ENCODE results near the gene SERPINC1. TPM values are rescaled to one million over a fixed set of nuclear protein-coding genes. Genes with fewer than 3 reads are reported as not detected.
"Not testable (repeated sequence)": the region's sequence is repeated elsewhere in the genome, so short reads cannot be mapped to it uniquely, and the experiment has no call there.

The SERPINC1 gene
- total RNA-seq, 2 experiments from 2014 or later, result 0.23 TPM; not detected in 1

DNA sequence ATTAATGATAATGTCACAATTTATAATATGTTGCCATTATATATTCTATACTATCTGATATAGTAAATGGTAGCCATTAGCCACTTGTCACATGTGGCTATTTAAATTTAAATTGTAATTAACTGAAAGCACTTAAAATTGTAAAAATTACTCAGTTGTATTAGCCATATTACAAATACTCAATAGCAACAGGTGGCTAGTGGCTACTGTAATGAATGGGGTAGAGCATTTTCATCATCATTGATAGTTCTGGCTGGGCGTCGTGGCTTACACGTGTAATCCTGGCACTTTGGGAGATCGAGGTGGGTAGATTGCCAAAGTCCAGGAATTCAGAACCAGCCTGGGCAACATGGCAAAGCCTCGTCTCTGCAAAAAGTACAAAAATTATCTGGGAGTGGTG, 32.4 kb downstream of the SERPINC1 start:
- Mint-ChIP-seq H3K36me3 (ENCODE audit: low read depth) (peaks cover 29% of the 10 kb centered on the region), H3K27me3 (no peaks in the 10 kb centered on the region), H3K4me3 (no peak overlapping the region), H3K4me1 (peaks cover 4% of the 10 kb centered on the region), H3K9me3 (no peaks in the 10 kb centered on the region), H3K27ac (no peak overlapping the region)
- no peak for DNase-seq
- CTCF ChIA-PET, result no interaction called here
- POLR2A ChIA-PET, result interaction anchor here (1.0 kb wide), 1 partner anchor 17 kb away, joined by 3 read pairs; the partner anchor contains the start of genes GAS5 and ZBTB37

DNA sequence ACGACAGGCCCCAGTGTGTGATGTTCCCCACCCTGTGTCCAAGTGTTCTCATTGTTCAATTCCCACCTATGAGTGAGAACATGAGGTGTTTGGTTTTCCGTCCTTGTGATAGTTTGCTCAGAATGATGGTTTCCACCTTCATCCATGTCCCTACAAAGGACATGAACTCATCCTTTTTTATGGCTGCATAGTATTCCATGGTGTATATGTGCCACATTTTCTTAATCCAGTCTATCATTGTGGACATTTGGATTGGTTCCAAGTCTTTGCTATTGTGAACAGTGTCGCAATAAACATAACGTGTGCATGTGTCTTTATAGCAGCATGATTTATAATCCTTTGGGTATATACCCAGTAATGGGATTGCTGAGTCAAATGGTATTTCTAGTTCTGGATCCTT, 36.0 kb downstream of the SERPINC1 start:
- H3K4me1 Mint-ChIP-seq, H3K9me3 Mint-ChIP-seq, DNase-seq, CTCF ChIA-PET, H3K27me3 Mint-ChIP-seq, H3K27ac Mint-ChIP-seq, POLR2A ChIA-PET, H3K4me3 Mint-ChIP-seq: not testable (repeated sequence)
- H3K36me3 Mint-ChIP-seq (ENCODE audit: low read depth), result peaks cover 25% of the 10 kb centered on the region

DNA sequence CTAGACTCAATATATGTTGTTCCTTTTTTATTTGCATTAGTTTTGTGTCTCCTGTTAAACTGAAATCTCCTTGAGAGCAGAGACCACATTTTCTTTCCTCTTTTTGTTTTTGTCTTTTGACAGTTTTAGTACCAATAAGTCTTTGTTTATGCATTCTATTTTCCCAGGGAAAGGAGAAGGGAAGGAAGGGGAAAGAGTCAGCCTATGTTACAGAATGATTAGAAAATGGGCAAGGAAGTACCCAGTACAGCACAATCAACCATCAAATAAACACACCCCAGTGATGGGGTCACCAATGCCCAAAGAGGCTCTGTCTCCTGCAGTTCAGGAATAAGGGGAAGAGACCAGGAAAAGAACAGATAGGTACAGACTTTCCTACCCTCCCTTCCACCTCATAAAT, 38.9 kb downstream of the SERPINC1 start:
- no peak overlapping the region for H3K27ac Mint-ChIP-seq
- no peaks in the 10 kb centered on the region for H3K27me3 Mint-ChIP-seq
- no peaks in the 10 kb centered on the region for H3K9me3 Mint-ChIP-seq
- no peak overlapping the region for H3K4me3 Mint-ChIP-seq
- POLR2A ChIA-PET, result no interaction called here
- CTCF ChIA-PET, result no interaction called here
- peaks cover 3% of the 10 kb centered on the region for H3K4me1 Mint-ChIP-seq
- DNase-seq, result no peak
- H3K36me3 Mint-ChIP-seq (ENCODE audit: low read depth), result peaks cover 32% of the 10 kb centered on the region

DNA sequence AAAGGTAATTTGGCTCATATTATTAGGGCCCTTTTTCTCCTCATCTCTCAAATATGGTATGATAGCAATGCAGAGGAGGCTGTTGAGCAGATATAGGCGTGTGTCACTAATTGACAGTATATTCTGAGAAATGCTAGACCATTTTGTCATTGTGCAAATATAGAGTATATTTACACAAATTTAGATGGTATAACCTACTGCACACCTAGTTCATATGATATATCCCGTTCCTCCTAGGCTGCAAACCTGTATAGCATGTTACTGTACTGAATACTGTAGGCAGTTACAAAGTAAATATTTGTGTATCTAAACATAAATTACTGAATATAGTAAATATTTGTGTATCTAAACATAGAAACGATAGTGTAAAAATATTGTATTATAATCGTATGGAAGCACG, 40.4 kb downstream of the SERPINC1 start:
- no peak for DNase-seq
- ChIA-PET POLR2A (interaction anchor here (1.2 to 1.3 kb wide), 2 partner anchors 12 to 23 kb away, joined by 3 to 4 read pairs; no protein-coding TSS in a partner anchor), CTCF (interaction anchor here (0.6 to 0.9 kb wide), 2 partner anchors 119 to 128 kb away, joined by 3 to 4 read pairs; no protein-coding TSS in a partner anchor)
- H3K4me1 Mint-ChIP-seq, result peaks cover 11% of the 10 kb centered on the region
- H3K9me3 Mint-ChIP-seq, result no peaks in the 10 kb centered on the region
- no peaks in the 10 kb centered on the region for H3K27me3 Mint-ChIP-seq
- H3K36me3 Mint-ChIP-seq (ENCODE audit: low read depth), result peaks cover 36% of the 10 kb centered on the region
- no peak overlapping the region for H3K4me3 Mint-ChIP-seq
- no peak overlapping the region for H3K27ac Mint-ChIP-seq

- Mint-ChIP-seq H3K36me3 (ENCODE audit: low read depth) (peaks cover 47% of the 10 kb centered on the region), H3K9me3 (no peaks in the 10 kb centered on the region), H3K27ac (peak overlapping the region; percentile 97), H3K4me3 (peak overlapping the region; percentile 92), H3K27me3 (no peaks in the 10 kb centered on the region), H3K4me1 (peaks cover 44% of the 10 kb centered on the region)
- no peak for DNase-seq
- POLR2A ChIA-PET, result interaction anchor here (1.9 to 4.7 kb wide), 5 partner anchors 9 to 394 kb away, joined by 6 to 43 read pairs (median 18); partner anchors contain the start of genes KLHL20, PRDX6, RABGAP1L and RC3H1
- CTCF ChIA-PET, result interaction anchor here (1.1 kb wide), 1 partner anchor 442 kb away, joined by 3 read pairs; no protein-coding TSS in a partner anchor
Observed at GRCh38 chr1:173871500-173871899, 45.6 kb downstream of the SERPINC1 start.

GRCh38 chr1:173871091-173871490, 46.0 kb downstream of the SERPINC1 start:
- ChIA-PET POLR2A (interaction anchor here (1.4 to 6.1 kb wide), 8 partner anchors 9 to 394 kb away, joined by 3 to 139 read pairs (median 19); partner anchors contain the start of genes CENPL, DARS2, KLHL20 and PRDX6), CTCF (interaction anchor here (1.0 to 1.1 kb wide), 2 partner anchors 47 to 441 kb away, joined by 3 read pairs; partner anchors contain the start of gene DARS2)
- no peak for DNase-seq
- H3K36me3 Mint-ChIP-seq (ENCODE audit: low read depth), result peaks cover 50% of the 10 kb centered on the region
- H3K4me3 Mint-ChIP-seq, result peak overlapping the region; percentile 92
- peaks cover 48% of the 10 kb centered on the region for H3K4me1 Mint-ChIP-seq
- no peaks in the 10 kb centered on the region for H3K27me3 Mint-ChIP-seq
- H3K9me3 Mint-ChIP-seq, result no peaks in the 10 kb centered on the region
- H3K27ac Mint-ChIP-seq, result peak overlapping the region; percentile 97

- Mint-ChIP-seq H3K4me1 (peaks cover 54% of the 10 kb centered on the region), H3K9me3 (no peaks in the 10 kb centered on the region), H3K36me3 (ENCODE audit: low read depth) (peaks cover 50% of the 10 kb centered on the region), H3K4me3 (peak overlapping the region; percentile 92), H3K27ac (peak overlapping the region; percentile 97), H3K27me3 (no peaks in the 10 kb centered on the region)
- DNase-seq, result peak; percentile 70
- ChIA-PET POLR2A (interaction anchor here (0.8 to 6.1 kb wide), 19 partner anchors 8 to 1338 kb away, joined by 3 to 139 read pairs (median 5); partner anchors contain the start of genes CACYBP, CENPL, DARS2 and KLHL20), CTCF (interaction anchor here (1.0 to 1.3 kb wide), 3 partner anchors 47 to 282 kb away, joined by 3 to 4 read pairs (median 3); partner anchors contain the start of genes DARS2 and KLHL20)
Observed at GRCh38 chr1:173870252-173871075, 46.7 kb downstream of the SERPINC1 start.

- POLR2A ChIA-PET, result interaction anchor here (0.7 to 6.1 kb wide), 28 partner anchors 12 to 1336 kb away, joined by 3 to 139 read pairs (median 7); partner anchors contain the start of genes CENPL, DARS2, KLHL20 and MRPS14
- CTCF ChIA-PET, result interaction anchor here (0.6 to 2.4 kb wide), 3 partner anchors 45 to 439 kb away, joined by 3 to 12 read pairs (median 3); no protein-coding TSS in a partner anchor
- Mint-ChIP-seq H3K27me3 (no peaks in the 10 kb centered on the region), H3K9me3 (no peaks in the 10 kb centered on the region), H3K4me1 (peaks cover 69% of the 10 kb centered on the region), H3K27ac (peak overlapping the region; percentile 97), H3K4me3 (peak overlapping the region; percentile 92), H3K36me3 (ENCODE audit: low read depth) (peaks cover 60% of the 10 kb centered on the region)
- no peak for DNase-seq
Observed at GRCh38 chr1:173869021-173869359, 48.1 kb downstream of the SERPINC1 start.

GRCh38 chr1:173868266-173869020, 48.7 kb downstream of the SERPINC1 start, which contains the start of gene ZBTB37:
Gene ZBTB37, plus strand, starts transcription at chr1:173868380. Its CDS starts 1,846 bp downstream, at chr1:173870226.
- H3K27ac Mint-ChIP-seq, result peak within 1 kb of the TSS; percentile 97
- DNase-seq, result peak; percentile 97
- H3K27me3 Mint-ChIP-seq, result no peaks in the 10 kb centered on the region
- H3K36me3 Mint-ChIP-seq (ENCODE audit: low read depth), result peaks cover 64% of the 10 kb centered on the region
- POLR2A ChIA-PET, result interaction anchor here (0.7 to 6.1 kb wide), 37 partner anchors 8 to 1336 kb away, joined by 3 to 139 read pairs (median 5); partner anchors contain the start of genes CENPL, DARS2, KLHL20 and PRDX6
- peak within 1 kb of the TSS; percentile 92 for H3K4me3 Mint-ChIP-seq
- peaks cover 74% of the 10 kb centered on the region for H3K4me1 Mint-ChIP-seq
- CTCF ChIA-PET, result interaction anchor here (0.5 to 2.4 kb wide), 8 partner anchors 34 to 439 kb away, joined by 3 to 12 read pairs (median 3); partner anchors contain the start of genes CENPL and DARS2
- H3K9me3 Mint-ChIP-seq, result no peaks in the 10 kb centered on the region

- ChIA-PET CTCF (interaction anchor here (0.5 to 2.4 kb wide), 7 partner anchors 33 to 438 kb away, joined by 3 to 12 read pairs (median 3); partner anchors contain the start of genes CENPL and DARS2), POLR2A (interaction anchor here (0.7 to 6.1 kb wide), 35 partner anchors 8 to 1335 kb away, joined by 3 to 139 read pairs (median 5); partner anchors contain the start of genes CENPL, DARS2, KLHL20 and PRDX6)
- H3K27ac Mint-ChIP-seq, result peak within 1 kb of the TSS; percentile 97
- H3K9me3 Mint-ChIP-seq, result no peaks in the 10 kb centered on the region
- no peaks in the 10 kb centered on the region for H3K27me3 Mint-ChIP-seq
- H3K4me1 Mint-ChIP-seq, result peaks cover 72% of the 10 kb centered on the region
- peaks cover 66% of the 10 kb centered on the region for H3K36me3 Mint-ChIP-seq (ENCODE audit: low read depth)
- DNase-seq, result peak; percentile 100
- peak within 1 kb of the TSS; percentile 92 for H3K4me3 Mint-ChIP-seq
Observed at GRCh38 chr1:173867753-173868265, 49.3 kb downstream of the SERPINC1 start, which contains the start of gene GAS5. Gene GAS5, minus strand, starts transcription at chr1:173867989.

DNA sequence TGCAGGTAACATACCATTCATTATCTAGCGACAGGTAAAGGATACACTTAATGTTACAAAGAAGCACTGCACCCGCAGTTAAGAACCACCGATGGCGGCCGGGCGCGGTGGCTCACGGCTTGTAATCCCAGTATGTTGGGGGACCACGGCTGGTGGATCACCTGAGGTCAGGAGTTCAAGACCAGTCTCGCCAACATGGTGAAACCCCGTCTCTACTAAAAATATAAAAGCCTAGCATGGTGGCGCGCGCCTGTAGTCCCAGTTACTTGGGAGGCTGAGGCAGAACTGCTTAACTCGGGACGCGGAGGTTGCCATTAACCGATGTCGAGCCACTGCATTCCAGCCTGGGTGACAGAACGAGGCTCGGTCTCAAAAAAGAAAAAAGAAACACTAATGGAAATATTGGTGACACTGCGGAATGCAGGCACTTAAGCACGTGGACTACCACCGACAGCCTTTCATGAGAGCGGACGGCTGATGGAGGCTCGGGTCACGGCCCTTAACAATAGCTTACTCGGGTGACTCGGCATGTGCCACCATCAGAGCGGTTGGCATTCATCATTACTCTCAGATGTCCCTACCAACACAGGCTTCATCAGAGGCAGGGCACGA, 49.9 kb downstream of the SERPINC1 start:
- peak; percentile 41 for DNase-seq
- peaks cover 67% of the 10 kb centered on the region for H3K36me3 Mint-ChIP-seq (ENCODE audit: low read depth)
- H3K4me3 Mint-ChIP-seq, result peak overlapping the region; percentile 92
- peak overlapping the region; percentile 97 for H3K27ac Mint-ChIP-seq
- ChIA-PET POLR2A (interaction anchor here (0.9 to 6.1 kb wide), 15 partner anchors 10 to 1133 kb away, joined by 3 to 139 read pairs (median 11); partner anchors contain the start of genes CENPL, DARS2, KLHL20 and PRDX6), CTCF (interaction anchor here (1.2 kb wide), 1 partner anchor 351 kb away, joined by 6 read pairs; no protein-coding TSS in a partner anchor)
- peaks cover 74% of the 10 kb centered on the region for H3K4me1 Mint-ChIP-seq
- no peaks in the 10 kb centered on the region for H3K27me3 Mint-ChIP-seq
- H3K9me3 Mint-ChIP-seq, result no peaks in the 10 kb centered on the region

All from activated CD4-positive, alpha-beta memory T cell treated with anti-CD3 and anti-CD28 coated beads, Interleukin-2, amount 10 ng/mL, durations not matched to agents 7 days and 5 days (primary cell).